ENCODE measurements around the gene DHRS7. TPM values are rescaled to one million over a fixed set of nuclear protein-coding genes. Genes with fewer than 3 reads are reported as not detected.
"Not testable (repeated sequence)": the region's sequence is repeated elsewhere in the genome, so short reads cannot be mapped to it uniquely, and the experiment has no call there.

Gene DHRS7
- polyA plus RNA-seq, 3 donors, result 32.3 to 53.9 (median 36.9) TPM

GRCh38 chr14:60164404-60164711 lies 840 bp downstream of the DHRS7 start:
- WGBS, 3 donors, result 9 to 14% (median 11%) methylated on average over 5 of the region's 5 CpGs
- no peak overlapping the region for H3K27ac ChIP-seq (ENCODE audit: low read depth, low read length)

- 44 to 83% (median 83%) methylated on average over 6 of the region's 6 CpGs for WGBS, 3 donors
- H3K27ac ChIP-seq (ENCODE audit: low read depth, low read length), result no peak overlapping the region
Observed at GRCh38 chr14:60163693-60164092, 1.5 kb downstream of the DHRS7 start.

GRCh38 chr14:60161196-60162107 lies 3.7 kb downstream of the DHRS7 start:
- H3K27ac ChIP-seq (ENCODE audit: low read depth, low read length), result no peak overlapping the region
- 42 to 61% (median 48%) methylated on average over 2 of the region's 2 CpGs for WGBS, 3 donors

- WGBS, 3 donors, result 70 to 91% (median 84%) methylated on average over 7 of the region's 7 CpGs
- no peak overlapping the region for H3K27ac ChIP-seq (ENCODE audit: low read depth, low read length)
Observed at GRCh38 chr14:60160422-60160821, 4.8 kb downstream of the DHRS7 start.

GRCh38 chr14:60154671-60155070 lies 10.5 kb downstream of the DHRS7 start:
- WGBS, 3 donors, result 83 to 93% (median 89%) methylated on average over 2 of the region's 2 CpGs
- H3K27ac ChIP-seq (ENCODE audit: low read depth, low read length), result peak overlapping the region; percentile 44

- 73 to 90% (median 81%) methylated on average over 3 of the region's 3 CpGs for WGBS, 3 donors
- H3K27ac ChIP-seq (ENCODE audit: low read depth, low read length), result no peak overlapping the region
Observed at GRCh38 chr14:60153991-60154390, 11.2 kb downstream of the DHRS7 start.

- H3K27ac ChIP-seq (ENCODE audit: low read depth, low read length), result peak overlapping the region; percentile 38
- WGBS, 3 donors, result 16 to 64% (median 17%) methylated on average over 3 of the region's 3 CpGs
Observed at GRCh38 chr14:60151715-60152114, 13.5 kb downstream of the DHRS7 start.

GRCh38 chr14:60134702-60135101 lies 30.5 kb downstream of the DHRS7 start:
- WGBS, 3 donors, result 93 to 96% (median 95%) methylated on average over 3 of the region's 3 CpGs
- no peak overlapping the region for H3K27ac ChIP-seq (ENCODE audit: low read depth, low read length)

- no peak overlapping the region for H3K27ac ChIP-seq (ENCODE audit: low read depth, low read length)
- 89 to 96% (median 91%) methylated on average over 2 of the region's 2 CpGs for WGBS, 3 donors
Observed at GRCh38 chr14:60133487-60133886, 31.7 kb downstream of the DHRS7 start.

- no peak overlapping the region for H3K27ac ChIP-seq (ENCODE audit: low read depth, low read length)
Observed at GRCh38 chr14:60125918-60126317, 39.3 kb downstream of the DHRS7 start.

- 61 to 75% (median 67%) methylated on average over 4 of the region's 4 CpGs for WGBS, 3 donors
- H3K27ac ChIP-seq (ENCODE audit: low read depth, low read length), result no peak overlapping the region
Observed at GRCh38 chr14:60116181-60116580, 49.0 kb downstream of the DHRS7 start.

- WGBS, 3 donors, result 0 to 52% (median 37%) methylated on average over 1 of the region's 1 CpG
- no peak overlapping the region for H3K27ac ChIP-seq (ENCODE audit: low read depth, low read length)
Observed at GRCh38 chr14:60114881-60115280, 50.3 kb downstream of the DHRS7 start.

GRCh38 chr14:60111732-60112131 lies 53.5 kb downstream of the DHRS7 start:
- no peak overlapping the region for H3K27ac ChIP-seq (ENCODE audit: low read depth, low read length)
- 56 to 100% (median 58%) methylated on average over 2 of the region's 2 CpGs for WGBS, 3 donors

- no peak overlapping the region for H3K27ac ChIP-seq (ENCODE audit: low read depth, low read length)
- WGBS, 3 donors, result 77 to 90% (median 82%) methylated on average over 4 of the region's 4 CpGs
Observed at GRCh38 chr14:60107477-60107876, 57.7 kb downstream of the DHRS7 start.

- 52 to 65% (median 52%) methylated on average over 2 of the region's 2 CpGs for WGBS, 3 donors
- H3K27ac ChIP-seq (ENCODE audit: low read depth, low read length), result no peak overlapping the region
Observed at GRCh38 chr14:60106339-60106738, 58.9 kb downstream of the DHRS7 start.

GRCh38 chr14:60102389-60102788 lies 62.8 kb downstream of the DHRS7 start:
- WGBS, 3 donors, result 50 to 63% (median 58%) methylated on average over 2 of the region's 2 CpGs
- H3K27ac ChIP-seq (ENCODE audit: low read depth, low read length), result no peak overlapping the region

- no peak overlapping the region for H3K27ac ChIP-seq (ENCODE audit: low read depth, low read length)
- 89 to 98% (median 89%) methylated on average over 1 of the region's 1 CpG for WGBS, 3 donors
Observed at GRCh38 chr14:60101786-60102185, 63.4 kb downstream of the DHRS7 start.

- 97 to 98% (median 97%) methylated on average over 7 of the region's 7 CpGs for WGBS, 3 donors
Observed at GRCh38 chr14:60099855-60100254, 65.3 kb downstream of the DHRS7 start.

GRCh38 chr14:60097974-60098373 lies 67.2 kb downstream of the DHRS7 start:
- 87 to 89% (median 89%) methylated on average over 6 of the region's 6 CpGs for WGBS, 3 donors
- H3K27ac ChIP-seq (ENCODE audit: low read depth, low read length), result no peak overlapping the region

More at GRCh38 chr14:60099855-60100254, 65.3 kb downstream of the DHRS7 start:
- H3K27ac ChIP-seq (ENCODE audit: low read depth, low read length), result not testable (repeated sequence)

- WGBS, 3 donors, result 40 to 71% (median 46%) methylated on average over 3 of the region's 3 CpGs
- H3K27ac ChIP-seq (ENCODE audit: low read depth, low read length), result no peak overlapping the region
Observed at GRCh38 chr14:60095781-60096450, 69.3 kb downstream of the DHRS7 start.

All from adipose tissue (tissue), 3 donors.